Hepatocyte (in vitro differentiated cells): ENCODE results near the gene UBTF.

Experiments
- CTCF ChIP-seq: fragments of 200-600 bp; sonication (generic); IDR thresholded peaks from 2 replicates; pipeline ENCODE4 v1.5.1; 2016; ENCODE audit warnings: antibody characterized with exemption, mild to moderate bottlenecking; ENCODE audit not compliant: poor library complexity
- EZH2 ChIP-seq: fragments of 200-600 bp; sonication (generic); IDR thresholded peaks from 2 replicates; pipeline ENCODE4 v1.6.1; 2016; ENCODE audit warnings: antibody characterized with exemption, mild to moderate bottlenecking, borderline replicate concordance
- EZH2phosphoT487 ChIP-seq: fragments of 200-600 bp; sonication (generic); IDR thresholded peaks from one replicate; pipeline ENCODE4 v1.6.1; 2018; ENCODE audit warnings: antibody characterized with exemption, mild to moderate bottlenecking, low read depth, moderate library complexity; ENCODE audit not compliant: unreplicated experiment, severe bottlenecking

DNA sequence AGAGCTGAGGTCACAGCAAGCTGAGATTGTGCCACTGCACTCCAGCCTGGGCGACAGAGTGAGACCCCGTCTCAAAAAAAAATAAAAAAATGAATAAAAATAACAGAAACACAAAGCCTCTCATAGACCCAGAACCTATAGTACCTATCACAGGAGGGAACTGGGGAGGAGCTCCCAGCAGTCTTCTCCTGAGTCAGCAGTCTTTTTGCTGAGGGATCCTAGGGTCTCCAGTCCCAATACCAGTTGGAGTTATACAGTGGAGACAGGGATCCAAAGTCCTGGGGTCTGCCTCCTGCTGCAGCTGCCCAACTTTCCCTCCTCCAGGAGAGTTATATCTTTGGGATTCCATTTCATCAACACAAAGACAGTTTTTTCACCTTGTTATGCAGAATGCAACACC is 36.5 kb downstream of the UBTF start:
- TF ChIP-seq CTCF: no peak
- no peak for TF ChIP-seq EZH2
- TF ChIP-seq EZH2phosphoT487: no peak
